ENCODE data around the gene DUSP8. TPM values are rescaled to one million over a fixed set of nuclear protein-coding genes. Genes with fewer than 3 reads are reported as not detected.
A peak's percentile ranks its signal among the peaks of the same experiment; 100 is the strongest.

Gene DUSP8
- polyA plus RNA-seq, 4 donors = 3.1 to 15.0 (median 7.1) TPM

- WGBS, 3 donors = 30 to 59% (median 44%) methylated on average over 12 to 13 of the region's 13 CpGs
- H3K9me3 ChIP-seq (ENCODE audit: control insufficient read depth in 2 of 2, insufficient read depth in 1 of 2, low read depth in 1 of 2, low read length in 1 of 2) = no peaks in the 10 kb centered on the region
- H3K4me3 ChIP-seq (ENCODE audit: low read depth in 1 of 3, low read length in 3 of 3) = no peak overlapping the region
- no peak for FAIRE-seq
- H3K4me1 ChIP-seq (ENCODE audit: control insufficient read depth in 3 of 3, insufficient read depth in 2 of 3, low read depth in 1 of 3, low read length in 2 of 3) = peaks cover 0 to 81% (median 0%) of the 10 kb centered on the region in 3 donors
- peaks cover 0 to 73% (median 0%) of the 10 kb centered on the region in 3 donors for H3K36me3 ChIP-seq (ENCODE audit: control insufficient read depth in 3 of 3, insufficient read depth in 2 of 3, low read depth in 1 of 3, low read length in 3 of 3)
- peak in 1 of 2 donors; percentile 69 for DNase-seq
- no peaks in the 10 kb centered on the region for H3K27me3 ChIP-seq (ENCODE audit: control insufficient read depth in 3 of 3, insufficient read depth in 3 of 3, low read length in 3 of 3)
- peak overlapping the region in 1 of 3 donors; percentile 68 for H3K27ac ChIP-seq (ENCODE audit: low read depth in 1 of 3, low read length in 2 of 3)
Measured at GRCh38 chr11:1567052-1567720, 4.9 kb downstream of the DUSP8 start.

GRCh38 chr11:1566381-1567051, 5.6 kb downstream of the DUSP8 start:
- 49 to 69% (median 59%) methylated on average over 19 to 20 of the region's 20 CpGs for WGBS, 3 donors
- Histone ChIP-seq H3K27ac (ENCODE audit: low read depth in 1 of 3, low read length in 2 of 3) (peak overlapping the region in 1 of 3 donors; percentile 68), H3K4me1 (ENCODE audit: control insufficient read depth in 3 of 3, insufficient read depth in 2 of 3, low read depth in 1 of 3, low read length in 2 of 3) (peaks cover 0 to 88% (median 0%) of the 10 kb centered on the region in 3 donors), H3K9me3 (ENCODE audit: control insufficient read depth in 2 of 2, insufficient read depth in 1 of 2, low read depth in 1 of 2, low read length in 1 of 2) (no peaks in the 10 kb centered on the region), H3K4me3 (ENCODE audit: low read depth in 1 of 3, low read length in 3 of 3) (no peak overlapping the region), H3K36me3 (ENCODE audit: control insufficient read depth in 3 of 3, insufficient read depth in 2 of 3, low read depth in 1 of 3, low read length in 3 of 3) (peaks cover 0 to 79% (median 0%) of the 10 kb centered on the region in 3 donors), H3K27me3 (ENCODE audit: control insufficient read depth in 3 of 3, insufficient read depth in 3 of 3, low read length in 3 of 3) (no peaks in the 10 kb centered on the region)
- FAIRE-seq (no peak), DNase-seq (no peak)

DNA sequence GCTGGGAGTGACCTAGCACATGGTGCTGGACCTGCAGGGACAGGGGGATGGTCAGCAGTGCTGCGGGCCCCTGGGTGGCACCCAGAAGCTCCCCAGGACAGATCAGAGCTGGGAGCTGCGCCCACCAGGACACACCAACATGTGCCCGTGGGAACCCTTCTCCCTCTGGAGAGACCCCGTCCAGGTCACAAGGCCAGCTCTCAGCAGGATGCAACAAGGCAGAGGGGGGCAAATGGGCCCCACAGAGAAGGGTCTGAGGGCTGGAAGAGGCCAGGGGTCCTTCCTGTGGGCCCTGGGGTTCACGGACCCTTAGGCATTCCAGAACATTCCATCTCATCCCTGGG, 6.2 kb downstream of the DUSP8 start:
- DNase-seq (no peak), FAIRE-seq (no peak)
- Histone ChIP-seq H3K9me3 (ENCODE audit: control insufficient read depth in 2 of 2, insufficient read depth in 1 of 2, low read depth in 1 of 2, low read length in 1 of 2) (no peaks in the 10 kb centered on the region), H3K27ac (ENCODE audit: low read depth in 1 of 3, low read length in 2 of 3) (no peak overlapping the region), H3K36me3 (ENCODE audit: control insufficient read depth in 3 of 3, insufficient read depth in 2 of 3, low read depth in 1 of 3, low read length in 3 of 3) (peaks cover 0 to 86% (median 0%) of the 10 kb centered on the region in 3 donors), H3K4me3 (ENCODE audit: low read depth in 1 of 3, low read length in 3 of 3) (no peak overlapping the region), H3K4me1 (ENCODE audit: control insufficient read depth in 3 of 3, insufficient read depth in 2 of 3, low read depth in 1 of 3, low read length in 2 of 3) (peaks cover 0 to 93% (median 0%) of the 10 kb centered on the region in 3 donors), H3K27me3 (ENCODE audit: control insufficient read depth in 3 of 3, insufficient read depth in 3 of 3, low read length in 3 of 3) (no peaks in the 10 kb centered on the region)
- 82 to 96% (median 84%) methylated on average over 4 to 5 of the region's 5 CpGs for WGBS, 3 donors

DNA sequence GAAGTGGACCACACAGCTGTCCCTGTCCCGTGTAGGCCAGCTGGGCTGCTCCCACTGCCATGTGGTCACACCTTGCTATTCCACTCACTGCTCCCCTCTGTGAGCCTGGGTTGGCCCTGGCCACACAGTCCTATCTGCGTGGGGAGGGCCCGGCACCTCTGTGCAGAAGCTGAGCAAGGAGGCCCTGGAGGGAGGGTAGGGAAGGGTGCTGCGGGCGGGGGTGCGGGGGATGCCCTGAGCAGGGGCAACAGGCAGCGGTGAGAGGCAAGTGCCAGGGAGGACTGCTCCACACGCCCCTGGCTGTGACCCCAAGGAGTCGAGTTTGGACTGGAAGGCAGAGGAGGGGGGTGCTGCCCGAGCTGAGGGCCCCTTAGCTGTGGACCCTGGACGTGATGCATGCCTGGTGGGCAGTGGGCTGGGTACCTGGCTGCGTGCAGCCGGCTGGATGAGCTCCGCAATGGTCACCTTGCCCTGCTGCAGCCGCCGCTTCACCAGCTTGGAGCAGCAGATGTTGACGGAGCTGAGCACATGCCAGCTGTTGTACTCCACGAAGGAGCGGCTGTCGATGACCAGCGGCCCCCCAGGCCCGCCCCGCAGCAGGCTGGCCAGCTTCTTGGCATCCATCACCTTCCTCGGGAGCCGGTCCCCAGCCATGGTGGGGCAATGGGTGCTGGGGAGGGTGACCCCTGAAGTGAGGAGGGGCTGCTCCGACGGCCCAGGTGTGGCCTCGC, 6.7 kb downstream of the DUSP8 start:
- no peak for FAIRE-seq
- Histone ChIP-seq H3K9me3 (ENCODE audit: control insufficient read depth in 2 of 2, insufficient read depth in 1 of 2, low read depth in 1 of 2, low read length in 1 of 2) (no peaks in the 10 kb centered on the region), H3K27me3 (ENCODE audit: control insufficient read depth in 3 of 3, insufficient read depth in 3 of 3, low read length in 3 of 3) (no peaks in the 10 kb centered on the region), H3K36me3 (ENCODE audit: control insufficient read depth in 3 of 3, insufficient read depth in 2 of 3, low read depth in 1 of 3, low read length in 3 of 3) (peaks cover 0 to 91% (median 0%) of the 10 kb centered on the region in 3 donors), H3K4me3 (ENCODE audit: low read depth in 1 of 3, low read length in 3 of 3) (no peak overlapping the region), H3K27ac (ENCODE audit: low read depth in 1 of 3, low read length in 2 of 3) (peak overlapping the region in 1 of 3 donors; percentile 63), H3K4me1 (ENCODE audit: control insufficient read depth in 3 of 3, insufficient read depth in 2 of 3, low read depth in 1 of 3, low read length in 2 of 3) (peaks cover 0 to 93% (median 0%) of the 10 kb centered on the region in 3 donors)
- no peak for DNase-seq
- 77 to 81% (median 80%) methylated on average over 28 of the region's 28 CpGs for WGBS, 3 donors

DNA sequence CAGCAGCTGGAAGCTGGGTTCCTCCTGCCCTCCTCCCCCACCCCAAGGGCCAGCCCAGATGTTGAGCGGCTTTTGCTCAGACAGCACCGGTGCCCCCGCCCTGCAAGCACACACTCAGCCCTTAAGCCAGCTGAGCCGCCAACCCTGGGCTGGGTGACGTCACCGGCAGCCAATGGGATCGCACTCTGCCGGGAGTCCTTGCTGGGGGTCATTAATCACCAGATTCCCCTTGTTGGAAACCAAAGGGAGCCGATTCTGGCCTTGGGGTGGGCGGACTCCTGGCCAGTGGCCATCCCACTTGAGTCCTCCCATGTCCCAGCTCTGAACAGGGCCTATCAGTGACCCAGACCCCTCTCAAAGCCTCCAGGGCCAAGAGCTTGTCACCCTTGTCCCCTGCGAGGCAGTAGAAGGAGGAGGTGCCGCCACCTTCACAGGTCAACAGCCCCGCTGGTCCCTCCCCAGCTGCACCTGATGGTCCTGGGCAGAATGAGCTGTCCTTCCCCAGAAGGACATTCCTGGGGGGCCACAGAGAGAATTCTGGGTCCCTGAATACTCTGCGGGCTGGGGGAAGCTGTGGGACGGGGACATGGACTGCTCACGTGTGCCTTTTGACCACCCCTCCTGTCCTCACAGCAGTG, 7.4 kb downstream of the DUSP8 start:
- FAIRE-seq (no peak), DNase-seq (peak; percentile 65 to 90)
- H3K27me3 ChIP-seq (ENCODE audit: control insufficient read depth in 3 of 3, insufficient read depth in 3 of 3, low read length in 3 of 3) = no peaks in the 10 kb centered on the region
- WGBS, 3 donors = 25 to 32% (median 30%) methylated on average over 16 of the region's 16 CpGs
- no peak overlapping the region for H3K4me3 ChIP-seq (ENCODE audit: low read depth in 1 of 3, low read length in 3 of 3)
- H3K27ac ChIP-seq (ENCODE audit: low read depth in 1 of 3, low read length in 2 of 3) = peak overlapping the region in 1 of 3 donors; percentile 63
- peaks cover 0 to 94% (median 0%) of the 10 kb centered on the region in 3 donors for H3K36me3 ChIP-seq (ENCODE audit: control insufficient read depth in 3 of 3, insufficient read depth in 2 of 3, low read depth in 1 of 3, low read length in 3 of 3)
- peaks cover 0 to 92% (median 0%) of the 10 kb centered on the region in 3 donors for H3K4me1 ChIP-seq (ENCODE audit: control insufficient read depth in 3 of 3, insufficient read depth in 2 of 3, low read depth in 1 of 3, low read length in 2 of 3)
- no peaks in the 10 kb centered on the region for H3K9me3 ChIP-seq (ENCODE audit: control insufficient read depth in 2 of 2, insufficient read depth in 1 of 2, low read depth in 1 of 2, low read length in 1 of 2)

GRCh38 chr11:1563697-1564534, 8.2 kb downstream of the DUSP8 start:
- H3K4me1 ChIP-seq (ENCODE audit: control insufficient read depth in 3 of 3, insufficient read depth in 2 of 3, low read depth in 1 of 3, low read length in 2 of 3) = peaks cover 0 to 92% (median 0%) of the 10 kb centered on the region in 3 donors
- FAIRE-seq (no peak), DNase-seq (no peak)
- peaks cover 0 to 92% (median 0%) of the 10 kb centered on the region in 3 donors for H3K36me3 ChIP-seq (ENCODE audit: control insufficient read depth in 3 of 3, insufficient read depth in 2 of 3, low read depth in 1 of 3, low read length in 3 of 3)
- peak overlapping the region in 1 of 3 donors; percentile 23 for H3K27ac ChIP-seq (ENCODE audit: low read depth in 1 of 3, low read length in 2 of 3)
- H3K4me3 ChIP-seq (ENCODE audit: low read depth in 1 of 3, low read length in 3 of 3) = no peak overlapping the region
- no peaks in the 10 kb centered on the region for H3K27me3 ChIP-seq (ENCODE audit: control insufficient read depth in 3 of 3, insufficient read depth in 3 of 3, low read length in 3 of 3)
- H3K9me3 ChIP-seq (ENCODE audit: control insufficient read depth in 2 of 2, insufficient read depth in 1 of 2, low read depth in 1 of 2, low read length in 1 of 2) = no peaks in the 10 kb centered on the region
- 67 to 76% (median 72%) methylated on average over 21 to 29 of the region's 29 CpGs for WGBS, 3 donors

DNA sequence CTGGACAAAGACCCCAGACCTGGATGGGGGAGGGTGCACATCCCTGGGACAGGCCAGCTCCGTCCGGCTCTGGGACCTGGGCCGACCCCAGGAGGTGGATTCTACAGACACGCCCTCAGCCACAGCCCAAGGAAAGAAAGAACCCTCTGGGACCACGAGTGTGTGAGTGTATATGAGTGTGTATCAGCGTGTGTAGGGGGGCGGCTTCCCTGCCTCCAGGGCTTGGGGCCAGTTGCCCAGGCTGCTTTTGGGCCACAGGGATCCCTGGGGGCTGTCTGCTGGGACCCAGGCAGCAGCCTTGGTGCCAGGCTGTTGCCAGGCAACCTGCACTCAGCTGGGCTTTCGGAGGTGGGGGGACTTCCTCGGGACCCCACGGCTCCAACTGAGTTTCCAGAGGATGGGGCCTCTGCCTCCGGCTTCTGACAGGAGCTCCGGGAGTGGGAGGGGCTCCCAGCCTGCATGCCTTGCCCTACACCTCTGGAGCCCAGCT, 8.9 kb downstream of the DUSP8 start:
- H3K4me3 ChIP-seq (ENCODE audit: low read depth in 1 of 3, low read length in 3 of 3) = no peak overlapping the region
- H3K4me1 ChIP-seq (ENCODE audit: control insufficient read depth in 3 of 3, insufficient read depth in 2 of 3, low read depth in 1 of 3, low read length in 2 of 3) = peaks cover 0 to 92% (median 0%) of the 10 kb centered on the region in 3 donors
- no peak for DNase-seq
- no peaks in the 10 kb centered on the region for H3K9me3 ChIP-seq (ENCODE audit: control insufficient read depth in 2 of 2, insufficient read depth in 1 of 2, low read depth in 1 of 2, low read length in 1 of 2)
- FAIRE-seq = no peak
- 75 to 81% (median 79%) methylated on average over 12 of the region's 12 CpGs for WGBS, 3 donors
- H3K27ac ChIP-seq (ENCODE audit: low read depth in 1 of 3, low read length in 2 of 3) = no peak overlapping the region
- no peaks in the 10 kb centered on the region for H3K27me3 ChIP-seq (ENCODE audit: control insufficient read depth in 3 of 3, insufficient read depth in 3 of 3, low read length in 3 of 3)
- H3K36me3 ChIP-seq (ENCODE audit: control insufficient read depth in 3 of 3, insufficient read depth in 2 of 3, low read depth in 1 of 3, low read length in 3 of 3) = peaks cover 0 to 93% (median 0%) of the 10 kb centered on the region in 3 donors
